AG04449 (cell line): ENCODE measurements around the gene KLF11.

ENCODE experiments used
- CTCF ChIA-PET: fragments of 350-600 bp; formaldehyde crosslinking; extraction: SDS; loops from one replicate; lab custom pipeline; 2021; ENCODE audit warnings: antibody characterized with exemption; lab: Yijun Ruan, JAX
- POLR2A ChIA-PET: fragments of 400-600, 350-600 bp; formaldehyde crosslinking; extraction: SDS; loops from one replicate; lab custom pipeline; 2020; ENCODE audit warnings: antibody characterized with exemption, inconsistent platforms; lab: Yijun Ruan, JAX
- DNase-seq: peaks from one replicate; pipeline ENCODE4 v3.0.0-alpha.2; 2010; ENCODE audit warnings: low read depth, low spot score
- H3K4me3 ChIP-seq: 2 replicates; pipeline ENCODE4 v1.5.1; 2011; ENCODE audit warnings: low read depth, mild to moderate bottlenecking, control low read depth, low read length
- CTCF ChIP-seq: IDR thresholded peaks from one replicate; pipeline ENCODE4 v1.5.1; 2011; ENCODE audit warnings: mild to moderate bottlenecking, moderate library complexity, low read length, control low read depth, inconsistent platforms; ENCODE audit not compliant: insufficient read depth; ENCODE audit errors: missing control alignments

The KLF11 gene

GRCh38 chr2:9999693-10000092 is 43.7 kb upstream of the KLF11 start:
- CTCF ChIA-PET = interaction anchor here (2.3 kb wide), 1 partner anchor 15 kb away, joined by 10 read pairs; no protein-coding TSS in a partner anchor
- no peak for TF ChIP-seq CTCF
- POLR2A ChIA-PET = no interaction called here
- no peak overlapping the region for H3K4me3 ChIP-seq
- DNase-seq = no peak

- DNase-seq = no peak
- no peak overlapping the region for H3K4me3 ChIP-seq
- no peak for TF ChIP-seq CTCF
- ChIA-PET POLR2A (no interaction called here), CTCF (interaction anchor here (1.5 to 2.3 kb wide), 2 partner anchors 16 to 18 kb away, joined by 3 to 10 read pairs; no protein-coding TSS in a partner anchor)
Measured at GRCh38 chr2:10000541-10000940, 42.8 kb upstream of the KLF11 start.

- CTCF ChIA-PET = interaction anchor here (1.5 to 2.3 kb wide), 2 partner anchors 17 to 19 kb away, joined by 3 to 10 read pairs; no protein-coding TSS in a partner anchor
- H3K4me3 ChIP-seq = no peak overlapping the region
- no peak for TF ChIP-seq CTCF
- POLR2A ChIA-PET = no interaction called here
- DNase-seq = no peak
Measured at GRCh38 chr2:10001586-10001985, 41.8 kb upstream of the KLF11 start.

GRCh38 chr2:10002109-10002508 is 41.2 kb upstream of the KLF11 start:
- no peak for TF ChIP-seq CTCF
- H3K4me3 ChIP-seq = no peak overlapping the region
- DNase-seq = no peak
- POLR2A ChIA-PET = no interaction called here
- CTCF ChIA-PET = interaction anchor here (0.9 to 1.5 kb wide), 2 partner anchors 18 to 19 kb away, joined by 3 to 5 read pairs; no protein-coding TSS in a partner anchor

- no peak for DNase-seq
- ChIA-PET CTCF (interaction anchor here (0.9 kb wide), 1 partner anchor 18 kb away, joined by 5 read pairs; no protein-coding TSS in a partner anchor), POLR2A (no interaction called here)
- H3K4me3 ChIP-seq = no peak overlapping the region
- TF ChIP-seq CTCF = no peak
Measured at GRCh38 chr2:10002681-10003080, 40.7 kb upstream of the KLF11 start.

- CTCF ChIA-PET = no interaction called here
- DNase-seq = no peak
- H3K4me3 ChIP-seq = no peak overlapping the region
- POLR2A ChIA-PET = no interaction called here
- TF ChIP-seq CTCF = no peak
Measured at GRCh38 chr2:10003206-10004125, 39.9 kb upstream of the KLF11 start.
